ENCODE data around the gene ZNF804A.
"Not testable (repeated sequence)": the region's sequence is repeated elsewhere in the genome, so short reads cannot be mapped to it uniquely, and the experiment has no call there.

Gene ZNF804A

GRCh38 chr2:184815824-184816223 lies 217.5 kb downstream of the ZNF804A start:
- DNase-seq (ENCODE audit: low read depth in 2 of 2), result no peak

GRCh38 chr2:184824597-184824996 lies 226.3 kb downstream of the ZNF804A start:
- no peak for DNase-seq (ENCODE audit: low read depth in 2 of 2)

- DNase-seq (ENCODE audit: low read depth in 2 of 2), result no peak
Observed at GRCh38 chr2:184830531-184830930, 232.2 kb downstream of the ZNF804A start.

GRCh38 chr2:184834699-184835397 lies 236.5 kb downstream of the ZNF804A start:
- DNase-seq (ENCODE audit: low read depth in 2 of 2), result no peak

- DNase-seq (ENCODE audit: low read depth in 2 of 2), result no peak
Observed at GRCh38 chr2:184835398-184835715, 237.0 kb downstream of the ZNF804A start.

- no peak for DNase-seq (ENCODE audit: low read depth in 2 of 2)
Observed at GRCh38 chr2:184847331-184847730, 249.0 kb downstream of the ZNF804A start.

- peak; percentile 10 to 16 for DNase-seq (ENCODE audit: low read depth in 2 of 2)
Observed at GRCh38 chr2:184849516-184849915, 251.2 kb downstream of the ZNF804A start.

GRCh38 chr2:184851576-184851975 lies 253.2 kb downstream of the ZNF804A start:
- no peak for DNase-seq (ENCODE audit: low read depth in 2 of 2)

GRCh38 chr2:184859187-184859586 lies 260.9 kb downstream of the ZNF804A start:
- DNase-seq (ENCODE audit: low read depth in 2 of 2), result no peak

- no peak for DNase-seq (ENCODE audit: low read depth in 2 of 2)
Observed at GRCh38 chr2:184860744-184861143, 262.4 kb downstream of the ZNF804A start.

GRCh38 chr2:184875212-184875611 lies 276.9 kb downstream of the ZNF804A start:
- no peak for DNase-seq (ENCODE audit: low read depth in 2 of 2)

GRCh38 chr2:184875911-184876310 lies 277.6 kb downstream of the ZNF804A start:
- DNase-seq (ENCODE audit: low read depth in 2 of 2), result no peak

- DNase-seq (ENCODE audit: low read depth in 2 of 2), result no peak
Observed at GRCh38 chr2:184877909-184878308, 279.6 kb downstream of the ZNF804A start.

- DNase-seq (ENCODE audit: low read depth in 2 of 2), result peak in 1 of 2 experiments; percentile 3
Observed at GRCh38 chr2:184879671-184880070, 281.3 kb downstream of the ZNF804A start.

- not testable (repeated sequence) for DNase-seq (ENCODE audit: low read depth in 2 of 2)
Observed at GRCh38 chr2:184886585-184886984, 288.3 kb downstream of the ZNF804A start.

- DNase-seq (ENCODE audit: low read depth in 2 of 2), result no peak
Observed at GRCh38 chr2:184890311-184890710, 292.0 kb downstream of the ZNF804A start.

- no peak for DNase-seq (ENCODE audit: low read depth in 2 of 2)
Observed at GRCh38 chr2:184904991-184905390, 306.7 kb downstream of the ZNF804A start.

- no peak for DNase-seq (ENCODE audit: low read depth in 2 of 2)
Observed at GRCh38 chr2:184906160-184906559, 307.8 kb downstream of the ZNF804A start.

- peak in 1 of 2 experiments; percentile 5 for DNase-seq (ENCODE audit: low read depth in 2 of 2)
Observed at GRCh38 chr2:184906709-184907108, 308.4 kb downstream of the ZNF804A start.

- DNase-seq (ENCODE audit: low read depth in 2 of 2), result no peak
Observed at GRCh38 chr2:184908966-184909365, 310.6 kb downstream of the ZNF804A start.

- DNase-seq (ENCODE audit: low read depth in 2 of 2), result no peak
Observed at GRCh38 chr2:184920451-184920965, 322.2 kb downstream of the ZNF804A start.

GRCh38 chr2:184921676-184922075 lies 323.3 kb downstream of the ZNF804A start:
- DNase-seq (ENCODE audit: low read depth in 2 of 2), result no peak

GRCh38 chr2:184923751-184924150 lies 325.4 kb downstream of the ZNF804A start:
- no peak for DNase-seq (ENCODE audit: low read depth in 2 of 2)

- DNase-seq (ENCODE audit: low read depth in 2 of 2), result no peak
Observed at GRCh38 chr2:184927040-184927439, 328.7 kb downstream of the ZNF804A start.

Measured in fibroblast of skin of left quadriceps (primary cell).